ENCODE results near the gene TYK2.
"Not testable (repeated sequence)": the region's sequence is repeated elsewhere in the genome, so short reads cannot be mapped to it uniquely, and the experiment has no call there.

TYK2 gene

GRCh38 chr19:10339977-10340376 lies 40.4 kb downstream of the TYK2 start:
- H3K27ac Mint-ChIP-seq: peak overlapping the region; percentile 93
- DNase-seq: no peak
- H3K27me3 Mint-ChIP-seq: no peaks in the 10 kb centered on the region
- peaks cover 3% of the 10 kb centered on the region for H3K36me3 Mint-ChIP-seq (ENCODE audit: low read depth)
- peaks cover 35% of the 10 kb centered on the region for H3K4me1 Mint-ChIP-seq
- H3K9me3 Mint-ChIP-seq: no peaks in the 10 kb centered on the region
- H3K4me3 Mint-ChIP-seq: peak overlapping the region; percentile 91
- no peak for ATAC-seq

GRCh38 chr19:10339380-10339960 lies 40.9 kb downstream of the TYK2 start, which contains the start of gene ICAM3:
ICAM3 (minus strand) TSS chr19:10339624; CDS start chr19:10339614, 10 bp downstream.
- H3K36me3 Mint-ChIP-seq (ENCODE audit: low read depth): peaks cover 3% of the 10 kb centered on the region
- peak within 1 kb of the TSS; percentile 93 for H3K27ac Mint-ChIP-seq
- peaks cover 39% of the 10 kb centered on the region for H3K4me1 Mint-ChIP-seq
- DNase-seq (peak; percentile 81), ATAC-seq (peak; percentile 94)
- no peaks in the 10 kb centered on the region for H3K27me3 Mint-ChIP-seq
- H3K4me3 Mint-ChIP-seq: peak within 1 kb of the TSS; percentile 91
- H3K9me3 Mint-ChIP-seq: no peaks in the 10 kb centered on the region

- Mint-ChIP-seq H3K27ac (peak overlapping the region; percentile 93), H3K9me3 (no peaks in the 10 kb centered on the region), H3K4me3 (peak overlapping the region; percentile 91), H3K4me1 (peaks cover 44% of the 10 kb centered on the region), H3K27me3 (no peaks in the 10 kb centered on the region), H3K36me3 (ENCODE audit: low read depth) (peaks cover 3% of the 10 kb centered on the region)
- DNase-seq (no peak), ATAC-seq (no peak)
Observed at GRCh38 chr19:10338940-10339339, 41.4 kb downstream of the TYK2 start.

- ATAC-seq, H3K27me3 Mint-ChIP-seq, H3K9me3 Mint-ChIP-seq, DNase-seq, H3K4me3 Mint-ChIP-seq, H3K27ac Mint-ChIP-seq: not testable (repeated sequence)
- Mint-ChIP-seq H3K4me1 (peaks cover 62% of the 10 kb centered on the region), H3K36me3 (ENCODE audit: low read depth) (peaks cover 15% of the 10 kb centered on the region)
Observed at GRCh38 chr19:10336725-10337124, 43.6 kb downstream of the TYK2 start.

- Mint-ChIP-seq H3K27me3 (no peaks in the 10 kb centered on the region), H3K27ac (no peak overlapping the region), H3K4me3 (no peak overlapping the region), H3K4me1 (peaks cover 62% of the 10 kb centered on the region), H3K36me3 (ENCODE audit: low read depth) (peaks cover 21% of the 10 kb centered on the region), H3K9me3 (no peaks in the 10 kb centered on the region)
- ATAC-seq: no peak
- no peak for DNase-seq
Observed at GRCh38 chr19:10335352-10335985, 44.9 kb downstream of the TYK2 start.

- Mint-ChIP-seq H3K27ac (no peak overlapping the region), H3K27me3 (no peaks in the 10 kb centered on the region), H3K36me3 (ENCODE audit: low read depth) (peaks cover 28% of the 10 kb centered on the region), H3K9me3 (no peaks in the 10 kb centered on the region), H3K4me1 (peaks cover 58% of the 10 kb centered on the region), H3K4me3 (peak overlapping the region; percentile 98)
- ATAC-seq (no peak), DNase-seq (peak; percentile 78)
Observed at GRCh38 chr19:10334588-10335351, 45.6 kb downstream of the TYK2 start.

GRCh38 chr19:10333758-10334587 lies 46.4 kb downstream of the TYK2 start:
- Mint-ChIP-seq H3K27me3 (no peaks in the 10 kb centered on the region), H3K4me3 (peak overlapping the region; percentile 98), H3K4me1 (peaks cover 50% of the 10 kb centered on the region), H3K9me3 (no peaks in the 10 kb centered on the region), H3K27ac (peak overlapping the region; percentile 96), H3K36me3 (ENCODE audit: low read depth) (peaks cover 31% of the 10 kb centered on the region)
- no peak for DNase-seq
- peak; percentile 7 for ATAC-seq

GRCh38 chr19:10332965-10333757 lies 47.2 kb downstream of the TYK2 start, which contains the start of gene RAVER1:
RAVER1 (minus strand) TSS chr19:10333529; CDS start chr19:10333507, 22 bp downstream.
- Mint-ChIP-seq H3K27ac (peak within 1 kb of the TSS; percentile 96), H3K36me3 (ENCODE audit: low read depth) (peaks cover 32% of the 10 kb centered on the region), H3K4me1 (peaks cover 42% of the 10 kb centered on the region), H3K4me3 (peak within 1 kb of the TSS; percentile 98), H3K9me3 (no peaks in the 10 kb centered on the region), H3K27me3 (no peaks in the 10 kb centered on the region)
- DNase-seq (peak; percentile 99), ATAC-seq (peak; percentile 92)

- H3K27me3 Mint-ChIP-seq: no peaks in the 10 kb centered on the region
- no peaks in the 10 kb centered on the region for H3K9me3 Mint-ChIP-seq
- peaks cover 40% of the 10 kb centered on the region for H3K4me1 Mint-ChIP-seq
- peak overlapping the region; percentile 96 for H3K27ac Mint-ChIP-seq
- ATAC-seq: no peak
- no peak for DNase-seq
- H3K4me3 Mint-ChIP-seq: peak overlapping the region; percentile 98
- peaks cover 40% of the 10 kb centered on the region for H3K36me3 Mint-ChIP-seq (ENCODE audit: low read depth)
Observed at GRCh38 chr19:10332158-10332964, 48.0 kb downstream of the TYK2 start.

GRCh38 chr19:10329555-10329954 lies 50.8 kb downstream of the TYK2 start:
- no peaks in the 10 kb centered on the region for H3K9me3 Mint-ChIP-seq
- H3K4me3 Mint-ChIP-seq: no peak overlapping the region
- ATAC-seq: no peak
- no peak for DNase-seq
- H3K27me3 Mint-ChIP-seq: no peaks in the 10 kb centered on the region
- peaks cover 45% of the 10 kb centered on the region for H3K36me3 Mint-ChIP-seq (ENCODE audit: low read depth)
- H3K4me1 Mint-ChIP-seq: peaks cover 29% of the 10 kb centered on the region
- peak overlapping the region; percentile 49 for H3K27ac Mint-ChIP-seq

- Mint-ChIP-seq H3K27me3 (no peaks in the 10 kb centered on the region), H3K4me3 (no peak overlapping the region), H3K27ac (no peak overlapping the region), H3K4me1 (peaks cover 22% of the 10 kb centered on the region), H3K36me3 (ENCODE audit: low read depth) (peaks cover 50% of the 10 kb centered on the region), H3K9me3 (no peaks in the 10 kb centered on the region)
- DNase-seq: no peak
- no peak for ATAC-seq
Observed at GRCh38 chr19:10328558-10329429, 51.6 kb downstream of the TYK2 start.

GRCh38 chr19:10327793-10328192 lies 52.6 kb downstream of the TYK2 start:
- Mint-ChIP-seq H3K9me3 (no peaks in the 10 kb centered on the region), H3K36me3 (ENCODE audit: low read depth) (peaks cover 52% of the 10 kb centered on the region), H3K27me3 (no peaks in the 10 kb centered on the region), H3K27ac (no peak overlapping the region), H3K4me1 (peaks cover 16% of the 10 kb centered on the region), H3K4me3 (no peak overlapping the region)
- DNase-seq (no peak), ATAC-seq (no peak)
